GM18499 (cell line): ENCODE measurements around the gene SHISAL2A.

Experiments used
- ATAC-seq: cut with Tn5 transposase; IDR thresholded peaks from one replicate; pipeline ENCODE4 v1.9.1; 2021; ENCODE audit warnings: moderate number of reproducible peaks; ENCODE audit not compliant: insufficient read depth, unreplicated experiment

SHISAL2A gene

DNA sequence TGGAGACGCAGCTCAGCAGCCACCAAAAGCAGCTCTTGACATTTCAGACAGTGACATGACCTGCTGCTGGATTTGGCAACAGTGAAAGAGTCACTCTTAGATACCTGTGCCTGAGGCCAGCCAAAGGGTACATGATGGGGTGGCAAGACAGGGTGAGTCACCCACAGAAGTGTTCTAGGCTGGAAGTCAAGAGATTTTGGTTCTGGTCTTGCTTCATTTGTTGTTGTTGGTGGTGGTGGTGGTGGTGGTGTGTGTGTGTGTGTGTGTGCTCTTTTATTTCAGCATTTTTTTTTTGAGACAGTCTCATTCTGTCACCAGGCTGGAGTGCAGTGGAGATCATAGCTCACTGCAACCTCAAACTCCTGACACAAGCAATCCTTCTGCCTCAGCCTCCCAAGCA, 25.8 kb downstream of the SHISAL2A start:
- no peak for ATAC-seq

DNA sequence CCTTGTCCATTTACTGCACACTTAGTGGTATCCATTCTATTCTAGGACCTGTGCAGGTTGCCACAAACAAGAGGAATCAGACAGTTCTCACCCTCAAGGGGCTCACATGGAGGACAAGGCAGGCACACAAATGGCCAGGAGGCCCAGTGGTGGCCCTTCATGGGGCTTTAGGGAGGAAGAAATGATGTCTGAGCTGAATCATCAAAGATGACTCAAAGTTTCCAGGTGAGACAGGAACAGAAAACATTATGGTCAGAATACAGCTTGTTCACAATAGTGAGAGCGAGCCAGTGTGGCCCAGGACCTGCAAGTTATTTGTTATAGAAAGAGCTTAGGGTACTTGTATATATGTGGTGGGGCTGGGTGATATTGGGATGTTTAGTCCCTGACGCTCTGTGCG, 26.4 kb downstream of the SHISAL2A start:
- ATAC-seq: peak; percentile 67

- ATAC-seq: no peak
These were observed 27.1 kb downstream of the SHISAL2A start for GRCh38 chr1:52659851-52660596.

DNA sequence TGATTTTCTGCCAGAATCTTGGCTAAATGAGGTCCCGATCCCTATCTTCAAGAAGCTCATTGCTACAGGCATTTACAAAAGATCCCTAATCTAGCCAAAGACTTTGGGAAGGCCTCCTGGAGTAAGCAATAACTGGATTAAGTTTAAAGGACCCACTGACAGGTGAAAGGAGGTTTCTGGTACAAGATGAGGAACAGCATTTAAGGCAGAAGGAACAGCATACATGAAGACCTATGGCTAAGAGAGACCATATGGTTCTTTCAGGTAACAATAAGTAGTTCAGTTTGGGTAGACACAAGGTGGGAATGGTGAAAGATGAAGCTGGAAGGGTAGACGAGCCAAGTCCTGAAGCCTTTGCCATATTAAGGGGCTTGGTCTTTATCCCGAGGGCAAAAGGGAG, 27.8 kb downstream of the SHISAL2A start:
- ATAC-seq: no peak

DNA sequence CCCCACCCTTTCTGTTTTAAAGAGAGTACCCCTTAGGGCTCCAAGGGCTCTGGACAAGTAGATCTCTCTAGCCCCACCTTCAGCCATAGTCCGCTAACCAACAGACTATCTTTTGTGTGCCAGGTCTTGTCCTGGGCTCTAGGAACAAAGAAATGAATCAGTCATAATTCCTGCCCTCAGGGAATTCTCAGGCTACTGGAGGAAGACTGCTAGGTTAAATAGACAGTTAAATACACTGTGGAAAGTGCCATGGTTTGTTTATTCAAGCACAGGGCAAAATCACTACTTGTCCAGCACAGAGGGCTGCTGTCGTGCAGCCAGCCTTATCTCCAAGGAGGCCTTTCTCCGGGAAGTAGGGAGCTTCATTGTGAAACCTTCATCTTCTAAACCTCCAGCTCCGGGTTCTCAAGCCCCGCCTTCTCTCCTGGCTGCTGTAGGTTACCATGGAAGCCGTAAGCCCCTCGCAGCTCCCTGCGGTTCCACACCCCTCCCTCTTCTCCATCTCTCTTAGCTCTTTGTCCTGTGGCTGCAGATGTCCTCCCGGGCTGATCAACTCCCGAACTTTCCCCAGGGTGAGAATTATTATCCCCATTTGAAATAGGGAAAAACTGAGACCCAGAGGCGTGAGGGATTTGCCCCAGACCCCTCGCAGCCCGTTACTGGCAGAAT, 29.8 kb downstream of the SHISAL2A start:
- ATAC-seq: no peak

DNA sequence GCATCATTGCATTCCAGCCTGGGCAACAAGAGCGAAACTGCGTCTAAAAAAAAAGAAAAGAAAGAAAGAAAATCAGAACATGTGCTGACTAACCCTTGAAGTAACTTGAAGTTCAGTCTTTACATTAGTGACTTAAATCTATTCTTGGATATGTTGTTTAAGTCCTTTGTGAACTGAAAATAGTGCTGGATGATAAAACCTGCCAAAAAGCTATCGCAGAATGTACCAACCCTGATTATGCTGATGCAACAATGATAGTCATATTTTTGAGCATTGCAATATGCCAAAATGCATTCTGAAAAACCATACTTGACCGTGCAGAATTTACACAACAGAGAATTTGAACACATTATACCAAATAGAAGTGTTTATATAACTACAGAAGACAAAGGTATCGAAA, 30.7 kb downstream of the SHISAL2A start:
- ATAC-seq: no peak

- ATAC-seq: no peak
These were observed 32.3 kb downstream of the SHISAL2A start for GRCh38 chr1:52665006-52665941.

DNA sequence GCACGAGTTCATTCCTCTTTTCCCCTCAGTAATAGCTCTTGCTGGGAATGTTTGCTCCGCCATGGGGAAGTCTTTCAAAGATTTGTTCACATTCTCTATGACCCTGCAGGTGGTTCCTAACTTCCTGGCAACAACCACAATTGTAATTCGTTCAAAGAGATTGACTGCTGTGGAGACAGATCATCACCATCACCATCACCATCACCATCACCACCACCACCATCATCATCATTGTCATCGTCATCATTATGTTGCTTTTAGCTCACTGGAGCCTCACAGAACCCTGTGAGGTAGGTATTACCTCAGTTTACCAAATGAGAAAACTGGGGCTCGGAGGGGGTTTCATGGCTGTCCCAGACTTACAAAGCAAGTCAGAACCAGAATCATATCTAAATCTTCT, 34.3 kb downstream of the SHISAL2A start:
- no peak for ATAC-seq

GRCh38 chr1:52667984-52668383, 35.0 kb downstream of the SHISAL2A start:
- no peak for ATAC-seq

- ATAC-seq: no peak
These were observed 35.7 kb downstream of the SHISAL2A start for GRCh38 chr1:52668711-52669110.

DNA sequence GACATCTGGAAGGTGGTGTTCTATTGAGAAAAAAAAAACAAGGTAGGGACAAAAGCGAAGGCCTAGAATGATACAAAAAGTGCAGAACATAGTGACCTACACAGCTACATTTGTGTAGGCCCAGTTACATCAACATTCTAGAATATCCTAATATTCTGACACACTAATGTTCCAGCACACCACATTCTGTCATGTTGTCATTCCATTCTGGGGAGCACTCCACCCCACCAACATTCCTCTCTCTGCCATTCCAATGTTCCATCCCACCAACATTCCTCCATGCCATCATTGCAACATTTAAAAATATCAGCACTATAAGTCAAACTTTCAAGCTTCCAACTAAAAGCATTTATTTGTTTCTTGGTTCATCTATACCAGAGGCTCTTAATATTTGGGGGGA, 36.7 kb downstream of the SHISAL2A start:
- no peak for ATAC-seq

DNA sequence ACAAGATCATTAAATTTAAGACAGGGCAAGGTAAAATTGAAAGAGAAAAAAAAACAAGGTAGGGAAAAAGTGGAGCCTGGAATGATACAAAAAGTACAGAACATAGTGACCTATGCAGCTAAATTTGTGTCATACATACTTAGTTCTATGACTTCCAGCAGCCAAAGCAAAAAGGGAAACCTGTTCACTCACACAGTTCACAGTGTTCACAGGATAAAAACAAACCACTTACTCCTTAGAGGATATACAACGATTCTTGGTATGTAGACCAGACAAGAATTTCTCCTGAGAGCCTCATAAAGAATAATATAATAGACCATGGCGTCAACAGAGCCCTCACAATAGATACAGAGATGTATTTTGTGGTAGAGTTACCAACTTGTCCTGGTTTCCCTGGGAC, 37.6 kb downstream of the SHISAL2A start:
- ATAC-seq: no peak

DNA sequence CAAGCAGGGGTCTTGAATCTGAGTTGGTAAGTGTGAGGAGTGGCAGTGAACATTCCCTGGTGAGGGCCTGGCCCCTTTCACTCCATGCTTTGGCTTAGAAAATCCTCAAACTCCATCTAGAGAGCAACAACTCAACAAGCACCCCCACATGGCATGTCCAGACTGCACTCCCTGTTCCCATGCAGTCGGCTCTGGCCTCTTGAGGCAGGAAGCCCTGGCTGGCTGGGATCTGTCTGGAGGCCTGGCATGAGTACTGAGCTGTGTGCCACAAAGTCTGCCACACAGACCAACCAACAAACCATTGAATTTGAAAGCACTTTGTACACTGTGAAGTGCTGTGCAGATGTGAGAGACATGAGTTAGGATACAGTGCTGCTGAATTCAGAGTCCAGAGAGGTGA, 40.0 kb downstream of the SHISAL2A start:
- no peak for ATAC-seq

DNA sequence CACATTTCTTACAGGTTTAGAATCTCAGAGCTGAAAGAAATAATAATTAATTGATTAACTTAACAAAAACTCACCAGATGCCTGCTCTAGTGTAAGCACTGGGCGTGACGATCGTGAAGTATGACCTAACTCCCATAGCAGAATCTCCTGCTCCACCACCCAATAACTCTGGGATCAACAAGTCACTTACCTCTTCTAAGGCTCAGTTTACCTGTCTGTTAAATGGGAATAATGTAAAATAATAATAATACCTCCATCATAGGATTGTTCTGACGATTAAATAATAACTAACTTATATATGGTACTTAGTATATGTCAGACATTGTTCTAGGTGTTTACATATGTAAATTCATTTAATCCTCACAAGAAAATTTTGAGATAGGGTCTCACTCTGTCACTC, 40.5 kb downstream of the SHISAL2A start:
- ATAC-seq: no peak

- no peak for ATAC-seq
These were observed 41.8 kb downstream of the SHISAL2A start for GRCh38 chr1:52674497-52675384.

GRCh38 chr1:52676249-52676903, 43.4 kb downstream of the SHISAL2A start:
- no peak for ATAC-seq

GRCh38 chr1:52677076-52677806, 44.3 kb downstream of the SHISAL2A start:
- no peak for ATAC-seq

DNA sequence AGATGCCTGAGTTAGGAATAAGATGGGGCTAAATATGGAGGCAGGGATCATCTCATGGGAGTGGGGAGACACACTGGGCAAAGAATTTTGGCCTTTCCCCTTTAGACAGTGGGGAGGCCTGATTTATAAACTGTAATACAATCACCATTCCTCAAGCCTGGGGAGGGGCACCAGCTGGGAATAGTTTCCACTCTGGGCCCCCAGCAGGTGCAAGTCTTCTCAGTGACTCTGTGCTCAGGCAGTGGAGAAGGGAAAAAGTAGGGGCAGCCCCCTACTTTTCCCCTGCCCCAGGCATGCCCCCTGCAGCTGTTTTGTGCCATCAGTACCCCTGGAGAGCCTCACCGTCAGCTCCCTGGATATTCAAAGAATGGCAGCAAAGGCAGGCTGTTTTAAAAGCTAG, 46.1 kb downstream of the SHISAL2A start:
- ATAC-seq: no peak

DNA sequence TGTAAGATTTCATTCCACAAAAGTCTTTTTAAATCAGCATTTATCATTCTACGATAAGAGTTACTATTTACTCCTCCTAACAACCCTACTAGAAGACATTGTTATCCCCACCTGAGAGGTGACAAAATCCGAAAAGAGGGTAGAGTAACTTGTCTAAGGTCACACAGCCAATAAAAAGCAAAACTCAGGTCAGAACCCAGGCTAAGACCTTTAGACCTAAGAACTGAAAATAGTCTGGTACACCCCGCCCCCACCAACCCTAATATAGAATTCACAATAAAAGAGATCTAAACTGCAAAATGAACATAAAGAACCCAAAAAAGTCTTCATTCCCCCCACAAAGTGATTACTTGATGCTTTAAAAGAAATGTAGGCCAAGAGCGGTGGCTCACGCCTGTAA, 46.5 kb downstream of the SHISAL2A start:
- no peak for ATAC-seq
